GM19455 (cell line): Measurements from ENCODE around the gene PPP3CB.

ENCODE experiments used
- ATAC-seq: cut with Tn5 transposase; IDR thresholded peaks from one replicate; pipeline ENCODE4 v1.9.1; 2021; ENCODE audit not compliant: unreplicated experiment

PPP3CB gene

GRCh38 chr10:73485320-73485719 lies 10.5 kb downstream of the PPP3CB start:
- ATAC-seq: no peak

DNA sequence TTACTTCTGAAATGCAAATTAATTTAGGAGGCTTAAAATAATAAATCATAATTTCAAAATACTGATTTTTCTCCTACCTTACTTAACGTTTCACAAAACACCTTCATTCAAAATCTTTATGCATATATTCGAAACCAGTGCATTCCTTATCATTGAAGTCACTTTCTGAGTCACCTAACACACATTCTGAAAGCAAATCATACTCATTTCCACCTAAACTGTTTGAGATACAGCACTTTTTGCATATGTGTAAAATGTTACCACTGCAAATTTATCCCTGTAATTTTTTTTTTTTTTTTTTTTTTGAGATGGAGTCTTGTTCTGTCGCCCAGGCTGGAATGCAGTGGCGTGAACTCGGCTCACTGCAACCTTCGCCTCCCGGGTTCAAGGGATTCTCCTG lies 15.7 kb downstream of the PPP3CB start:
- ATAC-seq: no peak

DNA sequence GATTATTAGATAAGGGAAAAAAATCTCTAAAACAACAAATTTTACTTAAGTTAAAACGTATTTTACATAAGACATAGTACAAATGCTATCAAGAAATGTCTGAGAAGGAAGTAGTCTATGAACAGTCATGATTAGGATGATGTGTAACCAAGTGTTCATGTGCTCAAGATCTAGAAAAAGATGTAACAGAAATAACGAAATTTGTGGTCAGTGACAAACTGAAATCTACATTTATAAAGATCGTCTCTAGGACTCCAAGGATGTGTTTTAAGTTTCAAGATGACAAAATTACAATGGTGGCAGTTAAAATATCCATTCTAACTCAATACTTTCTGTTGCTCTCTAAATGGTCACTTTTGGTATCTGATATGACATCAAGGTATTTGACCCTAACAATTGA lies 17.2 kb downstream of the PPP3CB start:
- no peak for ATAC-seq

- no peak for ATAC-seq
These were observed 24.6 kb downstream of the PPP3CB start for GRCh38 chr10:73471226-73471625.

DNA sequence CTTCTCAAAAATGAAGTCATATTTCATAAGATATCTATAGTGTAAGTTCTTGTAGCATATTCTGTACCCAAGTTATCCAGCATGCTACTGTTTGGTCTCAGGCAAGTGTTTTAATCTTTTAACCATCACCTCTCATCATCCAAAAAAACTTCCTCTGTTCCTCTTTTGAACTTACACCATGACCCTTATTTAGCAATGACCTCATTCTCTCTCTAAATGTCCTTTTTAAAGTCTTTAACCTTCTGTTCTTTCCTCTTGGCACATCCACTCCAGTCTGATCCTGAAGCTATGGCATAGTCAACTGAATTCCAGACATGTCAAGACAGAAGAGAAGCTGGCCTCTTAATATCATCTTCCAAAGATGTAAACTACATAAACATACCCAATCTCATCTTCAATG lies 26.2 kb downstream of the PPP3CB start:
- no peak for ATAC-seq

- ATAC-seq: no peak
These were observed 28.6 kb downstream of the PPP3CB start for GRCh38 chr10:73467206-73467605.

DNA sequence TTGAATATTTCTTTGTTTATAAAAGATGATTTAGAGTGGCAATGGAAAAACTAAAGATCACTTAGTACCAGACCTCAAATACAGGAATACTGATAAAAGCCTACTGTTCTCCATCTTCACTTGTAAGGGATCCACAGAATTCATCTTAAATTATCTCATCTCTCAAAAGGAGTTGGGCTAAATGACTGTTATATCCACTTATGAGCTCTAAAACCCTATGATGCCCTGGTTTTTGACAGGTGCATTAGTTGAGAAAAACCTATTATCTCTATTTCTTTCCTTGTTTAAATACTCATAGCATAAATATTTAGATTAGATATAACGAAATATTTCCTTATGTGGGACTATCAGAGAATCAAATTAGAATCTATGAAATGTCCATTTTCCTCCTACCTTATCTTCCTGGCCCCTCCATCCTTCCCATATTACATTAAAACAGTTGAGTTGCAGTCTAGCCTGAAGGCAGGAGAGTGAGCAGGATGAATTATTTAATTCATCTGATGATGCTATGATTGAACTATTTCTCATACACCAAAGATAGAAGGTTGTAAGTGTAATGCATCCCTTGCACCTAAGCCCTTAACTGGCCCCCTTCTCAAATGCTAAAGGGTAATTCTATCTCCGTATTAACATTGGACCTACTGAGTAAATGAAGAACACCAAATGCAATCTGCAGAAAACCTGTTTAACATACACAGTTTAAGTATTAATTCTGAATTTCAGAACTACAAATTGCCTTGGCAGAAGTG lies 29.7 kb downstream of the PPP3CB start:
- ATAC-seq: no peak

DNA sequence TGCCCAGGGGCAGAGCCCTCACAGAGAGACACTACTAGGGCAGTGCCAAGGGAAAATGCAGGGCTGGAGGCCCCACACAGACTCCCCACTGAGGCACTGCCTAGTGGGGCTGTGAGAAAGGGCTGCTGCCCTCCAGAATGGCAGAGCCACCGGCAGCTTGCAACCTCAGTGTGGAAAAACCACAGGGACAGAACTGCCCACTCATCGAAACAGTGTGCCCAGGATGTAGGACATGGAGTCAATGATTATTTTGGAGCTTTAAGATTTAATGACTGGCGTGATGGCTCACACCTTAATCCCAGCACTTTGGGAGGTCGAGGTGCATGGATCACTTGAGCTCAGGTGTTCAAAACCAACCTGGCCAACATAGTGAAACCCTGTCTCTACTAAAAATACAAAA lies 34.9 kb downstream of the PPP3CB start:
- no peak for ATAC-seq

- no peak for ATAC-seq
These were observed 36.0 kb downstream of the PPP3CB start for GRCh38 chr10:73459683-73460314.

GRCh38 chr10:73456187-73456890 lies 39.5 kb downstream of the PPP3CB start:
- ATAC-seq: no peak

DNA sequence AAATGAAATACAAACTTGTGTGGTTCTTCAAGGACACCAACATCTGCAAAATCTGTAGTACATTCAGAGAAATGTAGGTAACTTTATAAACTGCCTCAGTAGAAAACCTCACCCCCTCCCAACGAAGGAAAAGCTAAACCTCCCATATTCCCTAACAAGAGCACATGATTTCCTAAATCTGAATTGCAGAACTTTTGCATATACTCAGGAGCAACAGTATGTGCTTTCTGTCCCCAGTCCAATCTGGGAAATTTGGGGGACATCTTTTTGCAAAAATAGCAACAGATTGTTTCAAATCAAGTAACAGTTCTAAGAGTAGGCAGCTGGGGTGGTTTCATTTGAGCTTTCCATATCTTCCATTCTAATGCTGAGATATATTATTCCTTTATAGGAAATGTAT lies 46.7 kb downstream of the PPP3CB start:
- ATAC-seq: no peak

GRCh38 chr10:73448384-73448783 lies 47.4 kb downstream of the PPP3CB start:
- ATAC-seq: no peak

DNA sequence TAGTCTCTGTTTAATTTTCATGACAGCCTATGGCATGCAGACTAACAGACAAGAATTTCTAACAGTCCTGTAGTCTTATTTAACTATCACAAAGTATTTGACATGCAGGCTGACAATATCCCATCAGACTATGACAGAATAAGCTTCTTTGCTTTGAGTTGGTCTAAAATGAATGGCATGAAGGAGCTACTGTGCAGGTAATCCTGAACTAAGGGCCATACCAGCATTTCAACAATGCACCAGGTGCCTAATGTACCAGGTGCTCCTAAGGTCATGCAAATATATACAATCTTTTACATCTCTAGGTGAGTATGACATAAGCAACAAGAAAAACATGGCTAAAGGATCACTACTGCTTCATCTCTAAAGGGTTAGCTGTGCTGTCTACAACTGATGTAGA lies 48.9 kb downstream of the PPP3CB start:
- no peak for ATAC-seq

DNA sequence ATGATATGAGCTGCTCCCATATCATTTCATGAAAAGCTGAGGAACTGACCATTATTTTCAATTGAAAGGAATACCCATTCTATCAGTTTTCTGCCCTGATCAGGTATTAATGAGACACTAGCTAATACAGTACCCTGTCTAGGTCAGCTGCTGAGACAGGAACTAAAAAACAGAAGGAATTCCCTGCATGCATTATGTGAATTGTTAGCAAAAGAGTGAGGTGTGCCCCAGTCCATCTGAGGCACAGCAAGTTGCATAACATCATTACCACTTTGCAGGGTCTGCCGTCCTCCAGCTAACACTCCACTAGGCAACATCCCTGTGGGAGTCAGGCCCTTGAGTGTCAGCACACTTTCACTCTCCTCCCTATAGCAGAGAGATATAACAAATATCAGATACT lies 51.4 kb downstream of the PPP3CB start:
- ATAC-seq: no peak

GRCh38 chr10:73439605-73440312 lies 56.1 kb downstream of the PPP3CB start:
- ATAC-seq: no peak

DNA sequence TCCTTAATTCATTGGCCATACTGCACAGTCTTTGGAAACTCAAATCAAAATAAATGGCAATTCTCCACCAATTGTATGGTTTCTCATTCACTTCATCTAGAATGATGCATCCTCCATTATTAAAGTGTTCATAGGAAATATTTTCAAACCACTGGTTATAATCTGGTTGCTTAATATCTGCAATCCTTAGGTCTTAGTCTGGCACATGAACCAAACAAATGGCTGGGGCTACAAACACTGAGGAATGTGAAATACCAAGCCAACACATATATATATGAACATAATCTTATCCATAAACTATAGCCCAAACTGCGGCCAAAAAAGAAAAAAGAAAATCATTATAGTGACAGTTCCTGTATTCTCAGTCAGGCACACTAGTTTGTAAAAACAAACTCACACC lies 56.8 kb downstream of the PPP3CB start:
- ATAC-seq: no peak

- ATAC-seq: no peak
These were observed 62.3 kb downstream of the PPP3CB start, which contains the start of gene MSS51 for GRCh38 chr10:73433538-73433867. Gene MSS51, minus strand, starts transcription at chr10:73433561. Its CDS starts 5,277 bp downstream, at chr10:73428284.

GRCh38 chr10:73432646-73433537 lies 62.9 kb downstream of the PPP3CB start:
- no peak for ATAC-seq

- ATAC-seq: no peak
These were observed 69.5 kb downstream of the PPP3CB start for GRCh38 chr10:73426318-73426717.

DNA sequence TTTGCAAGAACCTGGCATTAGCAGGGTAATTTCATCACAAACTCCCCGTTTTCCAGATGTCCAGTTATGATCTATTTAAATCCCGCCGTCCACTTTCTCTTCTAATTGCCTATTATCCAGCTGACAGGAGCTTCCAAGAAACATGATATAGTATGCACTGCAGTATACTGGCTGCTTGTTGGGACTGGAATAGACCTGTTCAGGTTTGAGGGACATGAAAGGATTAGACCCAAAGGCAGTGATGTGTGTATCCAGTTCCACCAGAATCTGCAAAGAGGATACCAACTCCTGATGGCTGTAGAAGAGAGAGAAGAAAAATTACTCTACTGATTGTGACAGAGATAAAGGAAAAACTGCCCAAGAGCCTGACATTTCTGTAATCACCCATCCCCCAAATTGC lies 71.3 kb downstream of the PPP3CB start:
- no peak for ATAC-seq

GRCh38 chr10:73423309-73423708 lies 72.5 kb downstream of the PPP3CB start:
- ATAC-seq: no peak
